GM18870 (cell line): ENCODE data around the gene GPX7.
"Not testable (repeated sequence)": the region's sequence is repeated elsewhere in the genome, so short reads cannot be mapped to it uniquely, and the experiment has no call there.

Experiments
- ATAC-seq: cut with Tn5 transposase; IDR thresholded peaks from one replicate; pipeline ENCODE4 v1.9.1; 2021; ENCODE audit warnings: moderate library complexity; ENCODE audit not compliant: unreplicated experiment

Gene GPX7

GRCh38 chr1:52601991-52602855 lies at the start of gene GPX7:
TSS of gene GPX7 (plus strand) at chr1:52602371. CDS start at chr1:52602410, 39 bp downstream.
- no peak for ATAC-seq

- ATAC-seq: no peak
These were observed 49.4 kb upstream of the GPX7 start, which contains the start of gene TUT4 for GRCh38 chr1:52552505-52553361. TSS of gene TUT4 (minus strand) at chr1:52553092. CDS start at chr1:52526280, 26,812 bp downstream.

- no peak for ATAC-seq
These were observed 48.6 kb upstream of the GPX7 start for GRCh38 chr1:52553362-52554266.

- ATAC-seq: no peak
These were observed 47.9 kb upstream of the GPX7 start for GRCh38 chr1:52554267-52554640.

- ATAC-seq: no peak
These were observed 47.4 kb upstream of the GPX7 start for GRCh38 chr1:52554756-52555155.

- ATAC-seq: no peak
These were observed 45.4 kb upstream of the GPX7 start for GRCh38 chr1:52556641-52557360.

GRCh38 chr1:52558941-52559340 lies 43.2 kb upstream of the GPX7 start:
- ATAC-seq: no peak

- ATAC-seq: no peak
These were observed 42.3 kb upstream of the GPX7 start for GRCh38 chr1:52559875-52560274.

GRCh38 chr1:52562766-52563165 lies 39.4 kb upstream of the GPX7 start:
- no peak for ATAC-seq

GRCh38 chr1:52567943-52568342 lies 34.2 kb upstream of the GPX7 start:
- ATAC-seq: no peak

- no peak for ATAC-seq
These were observed 32.5 kb upstream of the GPX7 start for GRCh38 chr1:52569449-52570210.

GRCh38 chr1:52571783-52572182 lies 30.4 kb upstream of the GPX7 start:
- no peak for ATAC-seq

- ATAC-seq: no peak
These were observed 29.8 kb upstream of the GPX7 start for GRCh38 chr1:52572387-52572786.

GRCh38 chr1:52574594-52574993 lies 27.6 kb upstream of the GPX7 start:
- ATAC-seq: no peak

GRCh38 chr1:52576074-52576473 lies 26.1 kb upstream of the GPX7 start:
- ATAC-seq: no peak

- ATAC-seq: not testable (repeated sequence)
These were observed 24.1 kb upstream of the GPX7 start for GRCh38 chr1:52578066-52578465.

- no peak for ATAC-seq
These were observed 22.8 kb upstream of the GPX7 start for GRCh38 chr1:52579415-52579814.

- no peak for ATAC-seq
These were observed 21.9 kb upstream of the GPX7 start for GRCh38 chr1:52580283-52580682.

GRCh38 chr1:52582116-52582696 lies 20.0 kb upstream of the GPX7 start:
- no peak for ATAC-seq
